Measurements from ENCODE around the gene TMEM38A. TPM values are rescaled to one million over a fixed set of nuclear protein-coding genes. Genes with fewer than 3 reads are reported as not detected.

TMEM38A gene
- total and polyA plus RNA-seq, 4 donors: 3.1 to 6.2 (median 3.9) TPM

- WGBS: 94% methylated on average over 9 of the region's 9 CpGs
Observed at GRCh38 chr19:16678498-16678897, 17.6 kb downstream of the TMEM38A start.

DNA sequence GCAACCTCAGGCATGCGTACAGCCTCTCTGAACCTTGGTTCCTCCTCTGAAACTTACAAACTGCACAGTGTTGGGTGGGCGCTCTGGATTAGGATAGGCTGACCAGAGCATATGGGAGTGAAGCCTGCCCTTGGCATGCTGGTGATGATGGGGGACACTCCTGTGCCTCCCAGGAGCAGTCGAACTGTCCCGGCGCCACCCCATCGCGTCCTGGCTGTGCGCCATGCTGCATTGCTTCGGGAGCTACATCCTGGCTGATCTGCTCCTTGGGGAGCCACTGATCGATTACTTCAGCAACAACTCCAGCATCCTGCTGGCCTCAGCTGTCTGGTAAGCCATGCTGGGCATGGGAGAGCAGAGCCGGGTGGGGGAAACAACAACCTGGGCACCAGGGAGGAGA, 18.9 kb downstream of the TMEM38A start:
- Histone ChIP-seq H3K27me3 (ENCODE audit: control insufficient read depth in 4 of 4, insufficient read depth in 4 of 4, low read length in 3 of 4) (no peaks in the 10 kb centered on the region), H3K36me3 (ENCODE audit: control insufficient read depth in 4 of 4, insufficient read depth in 3 of 4, low read depth in 1 of 4, low read length in 3 of 4) (peaks cover 0 to 15% (median 9%) of the 10 kb centered on the region in 4 donors), H3K9me3 (ENCODE audit: control insufficient read depth in 4 of 4, low read length in 3 of 4) (peaks cover 0 to 4% (median 0%) of the 10 kb centered on the region in 4 donors), H3K4me3 (ENCODE audit: low read depth in 1 of 3, low read length in 3 of 3) (no peak overlapping the region), H3K4me1 (ENCODE audit: control insufficient read depth in 4 of 4, insufficient read depth in 4 of 4, low read length in 3 of 4) (no peaks in the 10 kb centered on the region), H3K9ac (ENCODE audit: low read depth in 1 of 2, low read length in 2 of 2) (no peak overlapping the region), H3K27ac (ENCODE audit: low read depth in 1 of 2, low read length in 2 of 2) (no peak overlapping the region)
- TF ChIP-seq NR2F2 (IDR thresholded peaks at IDR 0.05) (no peak), JUND (IDR thresholded peaks at IDR 0.05) (no peak), GABPA (IDR thresholded peaks at IDR 0.05 in 1 of 2, conservative IDR thresholded peaks at IDR 0.05 in 1 of 2) (no peak), TAF1 (conservative IDR thresholded peaks at IDR 0.05) (no peak), FOXA1 (IDR thresholded peaks at IDR 0.05) (no peak), RAD21 (IDR thresholded peaks at IDR 0.05) (no peak), EGR1 (IDR thresholded peaks at IDR 0.05; ENCODE audit: low read depth in 2 of 2) (no peak), FOXA2 (IDR thresholded peaks at IDR 0.05) (no peak), MAX (IDR thresholded peaks at IDR 0.05) (no peak), YY1 (IDR thresholded peaks at IDR 0.05) (no peak), HNF4G (IDR thresholded peaks at IDR 0.05) (no peak), SP1 (IDR thresholded peaks at IDR 0.05) (no peak), RXRA (IDR thresholded peaks at IDR 0.05) (no peak), HNF4A (conservative IDR thresholded peaks at IDR 0.05) (no peak)
- TF ChIP-seq, protein P1, sequence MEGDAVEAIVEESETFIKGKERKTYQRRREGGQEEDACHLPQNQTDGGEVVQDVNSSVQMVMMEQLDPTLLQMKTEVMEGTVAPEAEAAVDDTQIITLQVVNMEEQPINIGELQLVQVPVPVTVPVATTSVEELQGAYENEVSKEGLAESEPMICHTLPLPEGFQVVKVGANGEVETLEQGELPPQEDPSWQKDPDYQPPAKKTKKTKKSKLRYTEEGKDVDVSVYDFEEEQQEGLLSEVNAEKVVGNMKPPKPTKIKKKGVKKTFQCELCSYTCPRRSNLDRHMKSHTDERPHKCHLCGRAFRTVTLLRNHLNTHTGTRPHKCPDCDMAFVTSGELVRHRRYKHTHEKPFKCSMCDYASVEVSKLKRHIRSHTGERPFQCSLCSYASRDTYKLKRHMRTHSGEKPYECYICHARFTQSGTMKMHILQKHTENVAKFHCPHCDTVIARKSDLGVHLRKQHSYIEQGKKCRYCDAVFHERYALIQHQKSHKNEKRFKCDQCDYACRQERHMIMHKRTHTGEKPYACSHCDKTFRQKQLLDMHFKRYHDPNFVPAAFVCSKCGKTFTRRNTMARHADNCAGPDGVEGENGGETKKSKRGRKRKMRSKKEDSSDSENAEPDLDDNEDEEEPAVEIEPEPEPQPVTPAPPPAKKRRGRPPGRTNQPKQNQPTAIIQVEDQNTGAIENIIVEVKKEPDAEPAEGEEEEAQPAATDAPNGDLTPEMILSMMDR (IDR thresholded peaks at IDR 0.05; ENCODE audit: low read depth, low read length, missing input control): no peak
- TF ChIP-seq, protein P2, sequence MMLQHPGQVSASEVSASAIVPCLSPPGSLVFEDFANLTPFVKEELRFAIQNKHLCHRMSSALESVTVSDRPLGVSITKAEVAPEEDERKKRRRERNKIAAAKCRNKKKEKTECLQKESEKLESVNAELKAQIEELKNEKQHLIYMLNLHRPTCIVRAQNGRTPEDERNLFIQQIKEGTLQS (IDR thresholded peaks at IDR 0.05): no peak
- TF ChIP-seq, protein P3, sequence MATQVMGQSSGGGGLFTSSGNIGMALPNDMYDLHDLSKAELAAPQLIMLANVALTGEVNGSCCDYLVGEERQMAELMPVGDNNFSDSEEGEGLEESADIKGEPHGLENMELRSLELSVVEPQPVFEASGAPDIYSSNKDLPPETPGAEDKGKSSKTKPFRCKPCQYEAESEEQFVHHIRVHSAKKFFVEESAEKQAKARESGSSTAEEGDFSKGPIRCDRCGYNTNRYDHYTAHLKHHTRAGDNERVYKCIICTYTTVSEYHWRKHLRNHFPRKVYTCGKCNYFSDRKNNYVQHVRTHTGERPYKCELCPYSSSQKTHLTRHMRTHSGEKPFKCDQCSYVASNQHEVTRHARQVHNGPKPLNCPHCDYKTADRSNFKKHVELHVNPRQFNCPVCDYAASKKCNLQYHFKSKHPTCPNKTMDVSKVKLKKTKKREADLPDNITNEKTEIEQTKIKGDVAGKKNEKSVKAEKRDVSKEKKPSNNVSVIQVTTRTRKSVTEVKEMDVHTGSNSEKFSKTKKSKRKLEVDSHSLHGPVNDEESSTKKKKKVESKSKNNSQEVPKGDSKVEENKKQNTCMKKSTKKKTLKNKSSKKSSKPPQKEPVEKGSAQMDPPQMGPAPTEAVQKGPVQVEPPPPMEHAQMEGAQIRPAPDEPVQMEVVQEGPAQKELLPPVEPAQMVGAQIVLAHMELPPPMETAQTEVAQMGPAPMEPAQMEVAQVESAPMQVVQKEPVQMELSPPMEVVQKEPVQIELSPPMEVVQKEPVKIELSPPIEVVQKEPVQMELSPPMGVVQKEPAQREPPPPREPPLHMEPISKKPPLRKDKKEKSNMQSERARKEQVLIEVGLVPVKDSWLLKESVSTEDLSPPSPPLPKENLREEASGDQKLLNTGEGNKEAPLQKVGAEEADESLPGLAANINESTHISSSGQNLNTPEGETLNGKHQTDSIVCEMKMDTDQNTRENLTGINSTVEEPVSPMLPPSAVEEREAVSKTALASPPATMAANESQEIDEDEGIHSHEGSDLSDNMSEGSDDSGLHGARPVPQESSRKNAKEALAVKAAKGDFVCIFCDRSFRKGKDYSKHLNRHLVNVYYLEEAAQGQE (IDR thresholded peaks at IDR 0.05): no peak
- no peak for DNase-seq (ENCODE audit: low spot score)
- WGBS: 99% methylated on average over 11 of the region's 11 CpGs

More at GRCh38 chr19:16678498-16678897, 17.6 kb downstream of the TMEM38A start:
- TF ChIP-seq TAF1 (conservative IDR thresholded peaks at IDR 0.05) (no peak), SP1 (IDR thresholded peaks at IDR 0.05) (no peak), NR2F2 (IDR thresholded peaks at IDR 0.05) (no peak), MAX (IDR thresholded peaks at IDR 0.05) (no peak), EGR1 (IDR thresholded peaks at IDR 0.05; ENCODE audit: low read depth in 2 of 2) (no peak), HNF4G (IDR thresholded peaks at IDR 0.05) (no peak), RXRA (IDR thresholded peaks at IDR 0.05) (no peak)
- TF ChIP-seq, protein P3 (IDR thresholded peaks at IDR 0.05): no peak
- Histone ChIP-seq H3K9me3 (ENCODE audit: control insufficient read depth in 4 of 4, low read length in 3 of 4) (peaks cover 0 to 4% (median 0%) of the 10 kb centered on the region in 4 donors), H3K27me3 (ENCODE audit: control insufficient read depth in 4 of 4, insufficient read depth in 4 of 4, low read length in 3 of 4) (no peaks in the 10 kb centered on the region), H3K36me3 (ENCODE audit: control insufficient read depth in 4 of 4, insufficient read depth in 3 of 4, low read depth in 1 of 4, low read length in 3 of 4) (peaks cover 0 to 15% (median 9%) of the 10 kb centered on the region in 4 donors), H3K4me3 (ENCODE audit: low read depth in 1 of 3, low read length in 3 of 3) (no peak overlapping the region), H3K27ac (ENCODE audit: low read depth in 1 of 2, low read length in 2 of 2) (no peak overlapping the region), H3K9ac (ENCODE audit: low read depth in 1 of 2, low read length in 2 of 2) (no peak overlapping the region), H3K4me1 (ENCODE audit: control insufficient read depth in 4 of 4, insufficient read depth in 4 of 4, low read length in 3 of 4) (no peaks in the 10 kb centered on the region)
- DNase-seq (ENCODE audit: low spot score): no peak

All from liver (tissue), 9 donors.